ENCODE results near the gene RAP2B. TPM values are rescaled to one million over a fixed set of nuclear protein-coding genes. Genes with fewer than 3 reads are reported as not detected.

RAP2B gene
- total and polyA plus RNA-seq, 12 donors, result 2.6 to 25.1 (median 10.9) TPM

DNA sequence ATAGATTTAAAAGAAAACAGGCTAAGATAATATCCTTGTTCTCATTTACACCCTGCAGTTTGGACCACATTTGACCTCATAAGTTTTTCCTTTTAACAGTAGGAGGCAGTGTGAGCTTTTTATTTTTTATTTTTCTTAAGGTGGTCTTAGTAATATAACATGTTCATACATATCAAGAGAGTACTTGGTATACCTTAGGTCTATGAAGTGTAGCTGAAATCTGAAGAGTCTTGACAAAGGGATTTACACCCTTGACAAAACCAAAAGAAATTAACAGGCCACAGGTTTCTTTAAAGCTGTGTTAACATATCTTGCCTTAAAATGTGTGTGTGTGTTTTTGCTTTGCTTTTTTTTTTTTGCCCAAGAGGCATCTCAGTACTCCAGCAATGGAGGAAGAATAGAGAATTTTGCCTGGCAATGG is 3.2 kb downstream of the RAP2B start:
- H3K36me3 ChIP-seq (replicated peaks in 1 of 2), result no peaks in the 10 kb centered on the region
- no peak overlapping the region for H3K27ac ChIP-seq
- H3K4me3 ChIP-seq, result no peak overlapping the region
- no peaks in the 10 kb centered on the region for H3K9me3 ChIP-seq (replicated peaks in 1 of 3)
- intact Hi-C loops (cut with DNase I), result no loop called here
- no peaks in the 10 kb centered on the region for H3K27me3 ChIP-seq
- DNase-seq, result no peak
- peaks cover 0 to 6% of the 10 kb centered on the region in 2 donors for H3K4me1 ChIP-seq (replicated peaks in 1 of 2)
- TF ChIP-seq CTCF (IDR thresholded peaks at IDR 0.05) (peak in 1 of 6 experiments; percentile 13), POLR2A (IDR thresholded peaks at IDR 0.05) (no peak)

DNA sequence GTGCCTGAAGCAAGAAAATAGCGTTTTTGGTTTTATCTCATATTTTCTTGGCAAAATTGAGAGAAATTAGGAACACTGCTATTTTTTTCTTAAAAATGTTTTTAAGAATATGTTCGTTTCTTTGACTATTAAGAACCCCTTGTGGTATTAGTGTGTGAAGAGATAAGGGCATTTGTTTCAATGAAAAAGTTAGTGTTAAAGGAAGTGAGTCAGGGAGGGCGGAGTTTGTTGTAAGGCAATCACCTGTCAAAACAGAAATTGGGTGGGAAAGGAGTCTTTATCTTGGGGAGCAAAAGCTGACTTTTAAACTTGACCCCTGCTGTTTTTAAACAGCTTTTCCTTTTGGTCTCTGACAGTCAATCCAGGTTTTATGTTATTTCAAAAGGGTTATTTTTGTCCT is 4.2 kb downstream of the RAP2B start:
- TF ChIP-seq CTCF (IDR thresholded peaks at IDR 0.05) (no peak), POLR2A (IDR thresholded peaks at IDR 0.05) (no peak)
- WGBS, 4 donors, result 68 to 71% (median 69%) methylated on average over 3 of the region's 3 CpGs

DNA sequence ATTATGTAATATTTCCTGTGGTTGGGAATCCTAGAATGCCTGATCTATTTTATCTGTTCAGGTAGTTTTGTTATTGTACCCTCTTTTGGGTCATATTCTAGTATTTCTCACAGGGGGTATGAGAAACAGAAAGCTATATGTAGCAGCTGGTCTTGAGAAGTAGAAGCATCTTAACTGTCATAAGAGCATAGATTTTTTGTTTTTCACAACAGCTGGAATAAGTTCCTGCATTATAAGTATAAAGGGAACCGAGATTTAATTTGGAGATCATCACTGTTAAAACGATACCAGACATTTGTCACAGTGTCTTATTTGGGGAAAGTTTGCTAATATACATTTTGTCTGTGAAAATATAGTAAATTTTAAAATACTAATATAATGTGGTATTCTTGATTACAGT is 4.8 kb downstream of the RAP2B start:
- Histone ChIP-seq H3K4me3 (no peak overlapping the region), H3K9me3 (replicated peaks in 1 of 3) (no peaks in the 10 kb centered on the region), H3K4me1 (replicated peaks in 1 of 2) (peaks cover 0 to 6% of the 10 kb centered on the region in 2 donors), H3K27me3 (no peaks in the 10 kb centered on the region), H3K27ac (no peak overlapping the region), H3K36me3 (replicated peaks in 1 of 2) (no peaks in the 10 kb centered on the region)
- WGBS, 4 donors, result 66 to 84% (median 79%) methylated on average over 2 of the region's 2 CpGs
- intact Hi-C loops (cut with DNase I), result no loop called here
- TF ChIP-seq CTCF (IDR thresholded peaks at IDR 0.05) (no peak), POLR2A (IDR thresholded peaks at IDR 0.05) (no peak)
- DNase-seq, result no peak

More for the DNA sequence above, 4.2 kb downstream of the RAP2B start:
- Histone ChIP-seq H3K4me1 (replicated peaks in 1 of 2) (peaks cover 0 to 6% of the 10 kb centered on the region in 2 donors), H3K9me3 (replicated peaks in 1 of 3) (no peaks in the 10 kb centered on the region), H3K4me3 (peak overlapping the region in 1 of 4 donors; percentile 25), H3K36me3 (replicated peaks in 1 of 2) (no peaks in the 10 kb centered on the region), H3K27ac (no peak overlapping the region), H3K27me3 (no peaks in the 10 kb centered on the region)
- DNase-seq, result no peak
- intact Hi-C loops (cut with DNase I), result no loop called here

- 87 to 93% (median 91%) methylated on average over 2 of the region's 2 CpGs for WGBS, 4 donors
- no peak overlapping the region for H3K27ac ChIP-seq
- no peaks in the 10 kb centered on the region for H3K27me3 ChIP-seq
- H3K4me1 ChIP-seq (replicated peaks in 1 of 2), result no peaks in the 10 kb centered on the region
- no peak for DNase-seq
- no peaks in the 10 kb centered on the region for H3K9me3 ChIP-seq (replicated peaks in 1 of 3)
- intact Hi-C loops (cut with DNase I), result no loop called here
- no peak overlapping the region for H3K4me3 ChIP-seq
- H3K36me3 ChIP-seq (replicated peaks in 1 of 2), result no peaks in the 10 kb centered on the region
- TF ChIP-seq CTCF (IDR thresholded peaks at IDR 0.05) (no peak), POLR2A (IDR thresholded peaks at IDR 0.05) (no peak)
These were observed 7.9 kb downstream of the RAP2B start for GRCh38 chr3:153169793-153170383.
